Activated CD8-positive, alpha-beta memory T cell treated with anti-CD3 and anti-CD28 coated beads, Interleukin-2, amount 50 U/mL, for 48 hours (primary cell): ENCODE results near the gene ATP8B3.
"Not testable (repeated sequence)": the region's sequence is repeated elsewhere in the genome, so short reads cannot be mapped to it uniquely, and the experiment has no call there.

ENCODE experiments used
- DNase-seq: peaks from one replicate; pipeline ENCODE4 v3.0.0-alpha.2; 2020

The ATP8B3 gene

GRCh38 chr19:1814391-1814790, 2.3 kb upstream of the ATP8B3 start:
- DNase-seq, result no peak

- DNase-seq, result no peak
These were observed 1.4 kb upstream of the ATP8B3 start for GRCh38 chr19:1813192-1814182.

GRCh38 chr19:1812426-1813191, 533 bp upstream of the ATP8B3 start:
- peak; percentile 91 for DNase-seq

- peak; percentile 74 for DNase-seq
These were observed 593 bp downstream of the ATP8B3 start for GRCh38 chr19:1811472-1811894.

GRCh38 chr19:1810439-1811160, 1.5 kb downstream of the ATP8B3 start:
- no peak for DNase-seq

GRCh38 chr19:1809678-1810077, 2.4 kb downstream of the ATP8B3 start:
- no peak for DNase-seq

GRCh38 chr19:1808395-1808731, 3.7 kb downstream of the ATP8B3 start:
- DNase-seq, result no peak

GRCh38 chr19:1807695-1808394, 4.2 kb downstream of the ATP8B3 start:
- no peak for DNase-seq

GRCh38 chr19:1807030-1807694, 4.9 kb downstream of the ATP8B3 start:
- no peak for DNase-seq

GRCh38 chr19:1806184-1807029, 5.7 kb downstream of the ATP8B3 start:
- DNase-seq, result no peak

- no peak for DNase-seq
These were observed 6.5 kb downstream of the ATP8B3 start for GRCh38 chr19:1805401-1806183.

- no peak for DNase-seq
These were observed 7.2 kb downstream of the ATP8B3 start for GRCh38 chr19:1804858-1805257.

GRCh38 chr19:1799695-1800342, 12.3 kb downstream of the ATP8B3 start:
- no peak for DNase-seq

- DNase-seq, result not testable (repeated sequence)
These were observed 14.8 kb downstream of the ATP8B3 start for GRCh38 chr19:1797313-1797712.

- DNase-seq, result no peak
These were observed 15.5 kb downstream of the ATP8B3 start for GRCh38 chr19:1796395-1797142.

GRCh38 chr19:1794424-1795172, 17.5 kb downstream of the ATP8B3 start:
- no peak for DNase-seq

GRCh38 chr19:1791879-1792278, 20.2 kb downstream of the ATP8B3 start:
- no peak for DNase-seq
